GM18526 (cell line): ENCODE measurements around the gene CFAP210.

Experiments
- POLR2A ChIP-seq: IDR thresholded peaks from 3 replicates; pipeline ENCODE4 v1.6.1; 2011; ENCODE audit not compliant: insufficient read length; ENCODE audit errors: extremely low read depth

CFAP210 gene

DNA sequence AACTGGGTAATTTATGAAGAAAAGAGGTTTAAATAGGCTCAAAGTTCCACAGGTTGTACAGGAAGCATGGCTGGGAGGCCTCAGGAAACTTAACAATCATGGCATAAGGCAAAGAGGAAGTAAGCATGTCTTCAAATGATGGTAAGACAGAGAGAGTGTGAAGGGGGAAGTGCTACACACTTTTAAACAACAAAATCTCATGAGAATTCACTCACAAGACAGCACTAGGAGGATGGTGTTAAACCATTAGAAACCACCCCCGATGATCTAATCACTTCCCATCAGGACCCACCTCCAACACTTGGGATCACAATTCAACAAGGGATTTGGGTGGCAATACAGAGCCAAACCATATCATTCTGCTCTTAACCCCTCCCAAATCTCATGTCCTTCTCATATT lies 34.9 kb downstream of the CFAP210 start:
- TF ChIP-seq POLR2A: no peak

DNA sequence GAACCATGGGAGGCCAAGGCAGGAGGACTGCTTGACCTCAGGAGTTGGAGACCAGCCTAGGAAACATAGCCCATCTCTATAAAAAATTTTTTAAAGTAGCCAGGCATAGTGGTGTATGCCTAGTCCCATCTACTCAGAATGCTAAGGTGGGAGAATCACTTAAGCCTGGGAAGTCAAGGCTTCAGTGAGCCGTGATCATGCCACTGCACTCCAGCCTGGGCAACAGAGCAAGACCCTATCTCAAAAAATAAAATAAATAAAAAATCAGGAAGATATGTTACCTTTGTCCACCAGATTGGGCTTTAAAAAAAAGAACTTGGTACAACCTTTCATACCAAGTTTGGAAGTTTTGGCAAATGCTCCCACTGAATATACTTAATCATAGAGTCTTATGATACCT lies 35.3 kb downstream of the CFAP210 start:
- no peak for TF ChIP-seq POLR2A

DNA sequence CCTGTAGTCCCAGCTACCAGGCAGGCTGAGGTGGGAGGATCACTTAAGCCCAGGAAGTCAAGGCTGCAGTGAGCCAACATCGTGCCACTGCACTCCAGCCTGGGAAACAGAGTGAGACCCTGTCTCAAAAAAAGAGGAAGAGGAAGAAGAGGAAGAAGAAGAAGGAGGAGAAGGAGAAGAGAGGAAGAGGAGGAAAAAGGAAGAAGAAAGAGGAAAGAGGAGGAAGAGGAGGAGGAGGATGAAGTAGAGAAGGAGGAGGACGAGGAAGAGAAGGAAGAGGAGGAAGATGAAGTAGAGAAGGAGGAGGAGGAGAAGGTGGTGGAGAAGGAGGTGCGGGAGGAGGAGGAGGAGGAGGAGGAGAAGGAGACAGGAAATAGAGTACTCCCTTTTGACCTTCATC lies 38.0 kb downstream of the CFAP210 start:
- no peak for TF ChIP-seq POLR2A

DNA sequence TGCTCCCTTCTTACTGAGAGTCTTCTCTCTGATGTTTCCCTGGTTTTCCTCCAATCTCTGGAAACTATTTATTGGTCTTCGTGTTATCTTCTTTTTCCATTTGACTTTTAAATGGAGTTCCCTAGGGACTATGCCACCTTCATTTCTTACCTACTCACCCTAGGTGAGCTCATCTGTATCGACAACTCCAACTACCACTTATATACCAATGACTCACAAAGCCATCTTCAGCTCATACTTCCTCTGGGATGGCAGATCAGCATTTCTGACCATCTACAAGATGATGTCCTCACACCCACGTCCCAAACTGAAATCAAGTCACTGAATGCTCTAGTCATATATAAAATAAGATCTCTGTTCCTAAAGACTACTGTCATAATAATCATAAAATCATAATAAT lies 40.6 kb downstream of the CFAP210 start:
- TF ChIP-seq POLR2A: no peak

DNA sequence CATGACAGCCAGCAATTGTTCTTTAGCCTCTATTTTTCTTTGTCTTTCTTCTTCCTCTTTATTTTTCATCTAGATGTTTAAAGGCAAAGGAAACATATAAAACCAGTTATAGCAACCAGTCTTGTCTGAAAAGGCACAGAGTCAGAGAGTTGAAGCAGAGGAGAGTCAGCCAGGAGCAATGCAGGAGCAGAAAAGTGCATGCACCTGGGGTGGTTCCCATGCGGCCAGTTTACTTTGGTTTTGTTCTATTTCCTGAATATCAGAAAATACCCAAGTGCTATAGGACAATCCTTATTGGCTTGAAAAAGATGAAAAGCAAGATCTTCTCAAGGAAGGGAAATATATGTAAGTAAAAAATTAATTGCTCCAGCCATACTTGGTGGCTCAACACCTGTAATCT lies 44.9 kb downstream of the CFAP210 start:
- no peak for TF ChIP-seq POLR2A

DNA sequence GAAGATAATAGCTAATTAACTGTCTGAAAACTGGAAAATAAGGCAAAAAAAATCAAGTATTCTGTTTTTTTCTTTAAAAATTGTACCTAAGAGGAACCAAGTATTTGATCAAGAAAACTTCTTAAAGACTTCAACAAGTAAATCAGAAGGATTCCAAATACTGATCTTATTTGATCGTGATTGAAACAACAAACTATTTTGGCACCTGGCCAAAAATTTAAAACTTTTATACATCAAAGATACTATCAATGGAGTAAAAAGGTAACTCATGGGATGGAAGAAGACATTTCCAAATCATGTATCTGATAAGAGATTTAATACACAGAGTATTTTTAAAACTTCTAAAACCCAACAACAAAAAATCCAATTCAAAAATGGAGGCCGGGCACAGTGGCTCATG lies 46.7 kb downstream of the CFAP210 start:
- no peak for TF ChIP-seq POLR2A

DNA sequence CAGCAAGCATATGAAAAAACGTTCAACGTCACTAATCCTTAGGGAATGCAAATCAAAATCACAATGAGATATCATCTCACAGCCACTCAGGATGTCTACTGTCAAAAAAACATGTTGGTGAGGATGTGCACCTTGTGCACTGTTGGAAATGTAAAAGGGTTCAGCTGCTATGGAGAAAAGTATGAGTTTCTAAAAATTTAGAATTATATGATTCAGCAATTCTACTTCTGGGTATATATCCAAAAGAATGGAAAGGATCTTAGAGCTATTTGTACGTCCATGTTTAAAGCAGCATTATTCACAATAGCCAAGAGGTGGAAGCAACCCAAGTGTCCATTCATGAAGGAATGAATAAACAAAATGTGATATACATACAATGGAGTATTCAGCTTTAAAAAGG lies 50.0 kb downstream of the CFAP210 start:
- TF ChIP-seq POLR2A: no peak

DNA sequence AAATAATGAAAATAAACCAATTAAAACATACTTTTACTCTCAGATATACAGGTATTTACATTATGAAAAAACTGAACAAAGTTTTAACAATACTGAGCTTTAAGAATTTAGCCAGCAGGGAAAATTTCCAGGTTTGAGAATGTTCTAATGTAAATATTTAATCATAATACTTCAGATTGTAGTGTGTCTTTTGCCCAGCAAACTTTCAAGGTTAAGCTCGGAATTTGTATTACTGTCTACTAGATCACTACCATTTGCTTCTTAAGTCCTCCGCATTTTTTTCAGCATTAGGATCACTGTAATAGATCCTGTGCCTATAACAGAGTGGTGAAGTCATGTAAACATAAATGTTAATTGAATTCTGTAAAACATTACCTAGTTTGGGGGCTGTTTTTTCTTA lies 52.7 kb downstream of the CFAP210 start:
- TF ChIP-seq POLR2A: no peak

DNA sequence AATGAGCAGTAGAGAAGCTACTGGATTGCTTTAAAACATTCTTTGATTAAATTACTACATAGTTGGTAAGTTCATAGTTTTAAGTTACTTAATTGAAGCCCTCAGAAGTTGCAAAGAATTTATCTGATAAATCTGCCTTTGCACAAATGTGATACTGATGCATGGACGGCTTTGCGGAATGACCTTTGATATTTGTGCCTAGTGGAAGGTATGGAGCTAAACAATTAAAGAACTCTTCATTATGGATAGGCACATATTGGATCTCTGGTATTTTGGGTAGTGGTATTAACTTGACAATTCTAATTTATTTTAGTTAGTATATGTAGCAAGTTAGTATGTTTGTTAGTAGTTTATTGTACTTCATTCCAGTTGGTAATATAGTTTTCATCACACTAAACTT lies 54.1 kb downstream of the CFAP210 start:
- TF ChIP-seq POLR2A: no peak

DNA sequence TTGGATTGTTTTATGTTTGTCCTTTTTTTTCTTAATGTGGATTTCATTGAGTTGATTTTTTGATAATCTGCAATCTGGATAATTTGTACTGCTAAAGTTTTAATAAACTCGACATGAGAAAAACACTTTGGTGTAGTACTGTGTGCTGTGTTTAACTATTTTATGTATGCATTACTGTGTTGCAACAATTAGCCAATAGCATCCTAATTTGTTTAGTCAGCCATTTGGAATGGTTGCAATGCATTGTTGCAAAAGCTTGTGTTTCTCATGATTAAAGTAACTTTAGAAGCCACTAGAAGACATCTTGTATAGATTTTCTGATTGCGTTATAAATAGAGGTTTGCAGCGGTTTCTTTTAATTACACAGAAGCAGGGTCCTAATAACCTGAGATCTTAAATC lies 56.6 kb downstream of the CFAP210 start:
- no peak for TF ChIP-seq POLR2A

DNA sequence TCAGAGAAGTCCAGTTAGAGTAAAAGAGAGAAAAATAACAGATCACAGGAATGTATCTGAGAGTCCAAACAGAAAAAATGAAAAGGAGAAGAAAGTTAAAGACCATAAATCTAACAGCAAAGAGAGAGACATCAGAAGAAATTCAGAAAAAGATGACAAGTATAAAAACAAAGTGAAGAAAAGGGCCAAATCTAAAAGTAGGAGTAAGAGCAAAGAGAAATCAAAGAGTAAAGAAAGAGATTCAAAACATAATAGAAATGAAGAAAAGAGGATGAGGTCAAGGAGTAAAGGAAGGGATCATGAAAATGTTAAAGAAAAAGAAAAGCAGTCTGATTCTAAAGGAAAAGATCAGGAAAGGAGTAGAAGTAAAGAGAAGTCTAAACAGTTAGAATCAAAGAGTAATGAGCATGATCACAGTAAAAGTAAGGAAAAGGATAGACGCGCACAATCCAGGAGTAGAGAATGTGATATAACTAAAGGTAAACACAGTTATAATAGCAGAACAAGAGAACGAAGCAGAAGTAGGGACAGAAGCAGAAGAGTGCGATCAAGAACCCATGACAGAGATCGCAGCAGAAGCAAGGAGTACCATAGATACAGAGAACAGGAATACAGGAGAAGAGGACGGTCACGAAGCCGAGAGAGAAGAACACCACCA lies 57.6 kb downstream of the CFAP210 start:
- TF ChIP-seq POLR2A: no peak

DNA sequence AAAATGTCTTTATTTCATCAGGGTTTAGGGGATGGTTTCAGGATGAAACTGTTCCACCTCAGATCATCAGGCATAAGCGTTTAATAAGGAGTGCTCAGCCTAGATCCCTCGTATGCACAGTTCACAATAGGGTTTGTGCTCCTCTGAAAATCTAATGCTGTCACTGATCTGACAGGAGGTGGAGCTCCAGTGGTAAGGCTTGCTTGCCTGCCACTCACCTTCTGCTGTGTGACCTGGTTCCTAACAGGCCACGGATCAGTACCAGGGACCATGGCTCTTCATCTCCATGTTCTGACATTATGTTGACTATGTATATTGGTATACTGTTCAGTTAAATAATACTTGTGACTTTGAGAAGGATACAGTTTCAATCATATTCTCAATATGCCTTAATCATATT lies 68.4 kb downstream of the CFAP210 start:
- TF ChIP-seq POLR2A: no peak

DNA sequence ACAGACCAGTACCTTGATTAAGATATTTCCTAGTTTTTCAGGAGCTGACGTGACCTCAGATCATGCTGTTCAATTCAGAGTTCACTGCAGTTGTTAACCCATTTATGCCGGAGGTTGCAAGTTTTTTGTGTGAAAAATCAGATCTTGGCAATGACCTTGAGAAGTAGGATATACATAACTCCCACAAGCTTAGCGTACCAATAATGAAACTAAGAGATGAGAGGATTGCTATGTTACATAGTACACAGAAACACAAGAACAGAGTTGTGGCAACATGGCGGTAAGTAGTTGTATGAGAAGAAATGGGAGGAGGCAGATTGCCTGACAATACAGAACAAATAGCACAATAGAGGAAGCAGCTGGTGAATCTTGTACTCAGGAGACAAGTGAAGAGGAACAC lies 71.0 kb downstream of the CFAP210 start:
- TF ChIP-seq POLR2A: no peak

DNA sequence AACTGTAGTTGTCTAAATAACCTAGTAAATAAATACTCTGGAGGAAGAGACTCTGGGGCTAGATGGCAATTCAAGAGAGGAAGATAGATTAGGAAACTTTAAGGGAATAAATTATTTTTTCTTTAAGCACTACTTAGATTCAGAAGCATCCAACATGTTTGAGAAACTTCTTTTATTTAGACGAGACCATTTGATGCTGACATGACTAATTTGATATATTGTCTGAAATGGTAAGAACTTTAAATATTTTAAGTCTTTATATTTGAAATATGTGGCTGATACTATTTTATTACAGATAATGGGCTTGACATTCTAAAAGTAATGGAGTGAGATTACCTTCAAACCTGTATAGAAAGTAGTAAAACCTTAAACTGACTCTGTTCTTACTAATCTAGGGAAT lies 73.7 kb downstream of the CFAP210 start:
- no peak for TF ChIP-seq POLR2A

DNA sequence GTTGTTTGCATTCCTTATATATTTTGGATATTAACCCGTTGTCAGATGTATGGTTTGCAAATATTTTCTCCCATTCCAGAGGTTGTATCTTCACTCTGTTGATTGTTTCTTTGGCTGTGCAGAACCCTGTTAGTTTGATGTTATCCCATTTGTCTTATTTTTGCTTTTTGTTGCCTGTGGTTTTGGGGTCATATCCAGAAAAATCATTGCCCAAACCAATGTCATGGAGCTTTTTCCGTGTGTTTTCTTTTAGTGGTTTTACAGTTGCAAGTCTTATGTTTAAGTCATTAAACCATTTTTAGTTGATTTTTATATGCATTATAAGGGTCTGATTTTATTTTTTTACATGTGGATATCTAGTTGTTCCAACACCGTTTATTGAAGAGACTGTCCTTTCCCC lies 74.3 kb downstream of the CFAP210 start:
- TF ChIP-seq POLR2A: no peak

DNA sequence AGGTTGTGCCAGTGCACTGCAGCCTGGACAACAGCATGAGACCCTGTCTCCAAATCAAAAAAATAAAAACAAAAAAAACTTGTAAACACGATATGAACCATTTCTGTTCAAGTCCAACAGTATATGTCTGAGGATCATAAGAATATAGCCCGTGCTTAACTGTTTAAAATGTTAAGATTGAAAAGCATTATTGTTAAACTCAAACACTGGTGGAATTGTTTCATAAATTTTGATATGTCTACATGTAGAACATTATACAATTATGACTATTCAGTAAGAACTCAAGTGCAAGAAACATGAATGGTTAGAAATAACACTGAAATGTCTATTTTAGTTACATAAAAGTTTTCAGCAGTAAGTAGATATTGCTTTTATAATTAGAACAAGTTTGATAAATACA lies 80.3 kb downstream of the CFAP210 start:
- no peak for TF ChIP-seq POLR2A

DNA sequence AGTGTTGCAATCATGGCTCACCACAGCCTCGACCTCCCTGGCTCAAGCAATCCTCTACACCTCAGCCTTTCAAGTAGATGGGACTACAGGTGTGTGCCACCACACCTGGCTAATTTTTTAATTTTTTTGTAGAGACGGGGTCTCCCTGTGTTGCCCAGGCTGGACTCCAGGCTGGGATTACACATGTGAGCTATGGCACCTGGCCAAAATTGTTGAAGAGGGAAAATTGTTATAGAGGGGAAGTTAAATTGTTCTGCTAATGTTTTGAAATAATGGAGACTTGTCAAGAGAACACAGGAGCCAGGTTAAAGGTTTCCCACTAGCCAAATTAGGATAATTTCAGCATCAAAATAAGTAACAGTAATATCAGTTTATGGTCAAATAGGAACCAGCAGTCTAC lies 84.9 kb downstream of the CFAP210 start:
- no peak for TF ChIP-seq POLR2A

DNA sequence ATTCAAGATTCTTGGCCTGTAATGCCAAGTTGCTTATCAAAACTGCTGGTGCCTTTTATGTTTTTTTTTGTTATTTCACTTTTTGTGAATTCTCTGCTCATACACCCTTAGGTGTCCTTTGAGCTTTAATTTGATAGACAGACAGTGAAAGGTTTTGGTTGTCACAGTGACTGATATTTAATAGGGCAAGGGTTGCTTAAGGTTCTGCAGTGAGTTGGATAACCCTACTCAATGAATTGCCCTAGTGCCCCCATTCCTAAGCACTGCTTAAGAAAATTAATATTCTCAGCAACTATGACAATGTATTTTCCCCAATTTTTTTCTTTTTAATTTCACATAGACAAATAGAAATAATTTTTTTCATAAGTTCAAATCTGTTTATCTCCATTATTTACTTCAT lies 94.6 kb downstream of the CFAP210 start:
- TF ChIP-seq POLR2A: no peak
